Endothelial cell of umbilical vein (primary cell): Measurements from ENCODE around the gene PPOX. TPM values are rescaled to one million over a fixed set of nuclear protein-coding genes. Genes with fewer than 3 reads are reported as not detected.

ENCODE experiments used
- BruUV-seq: library from RNA; stranded (reverse); fragments of 400-500 nt; replicated peaks from 2 replicates; lab custom pipeline; 2021; lab: Mats Ljungman, UMichigan
- CTCF ChIA-PET: fragments of 300-600, 350-600 bp; sonication (Branson Sonifier 250); formaldehyde crosslinking; loops from one replicate; lab custom pipeline; 2021; ENCODE audit warnings: antibody characterized with exemption, inconsistent platforms; lab: Charles Lee
- POLR2A ChIA-PET: fragments of 300-600, 350-600 bp; sonication (Branson Sonifier 250); formaldehyde crosslinking; loops from one replicate; lab custom pipeline; 2021; ENCODE audit warnings: antibody characterized with exemption, inconsistent platforms; lab: Charles Lee
- DNase-seq: peaks from one replicate; pipeline ENCODE4 v3.0.0-alpha.2; 2011; ENCODE audit warnings: low read depth, low spot score
- FAIRE-seq: peaks from 2 replicates; lab custom pipeline; 2011; peaks lifted over from hg19 to GRCh38; lab: Jason Lieb, UNC
- H2AFZ ChIP-seq: 2 replicates; pipeline ENCODE4 v1.6.0; 2012; ENCODE audit warnings: low read depth, low read length, control low read depth, inconsistent platforms
- H3K27ac ChIP-seq: 2 replicates; pipeline ENCODE4 v1.5.1; 2011; ENCODE audit warnings: low read depth, mild to moderate bottlenecking, control low read depth, low read length, moderate library complexity; ENCODE audit not compliant: insufficient read depth
- H3K27me3 ChIP-seq, 2 experiments: 2 replicates each; pipeline versions ENCODE4 v1.6.0 to v1.6.1; 2011; ENCODE audit warnings: low read length in 2 of 2, mixed read lengths in 1 of 2; ENCODE audit not compliant: control insufficient read depth in 2 of 2, insufficient read depth in 2 of 2
- H3K36me3 ChIP-seq, 2 experiments: 2 replicates in 1 of 2; 3 replicates in 1 of 2; pipeline ENCODE4 v1.5.1; 2011; ENCODE audit warnings: low read length in 2 of 2, mild to moderate bottlenecking in 1 of 2, moderate library complexity in 1 of 2; ENCODE audit not compliant: control insufficient read depth in 2 of 2, insufficient read depth in 2 of 2; ENCODE audit errors: extremely low read depth in 1 of 2
- H3K4me1 ChIP-seq: 3 replicates; pipeline ENCODE4 v1.5.1; 2011; ENCODE audit warnings: mild to moderate bottlenecking, low read length; ENCODE audit not compliant: control insufficient read depth, insufficient read depth; ENCODE audit errors: extremely low read depth
- H3K4me2 ChIP-seq: 2 replicates; pipeline ENCODE4 v1.6.1; 2011; ENCODE audit warnings: low read length, control low read depth, mixed read lengths; ENCODE audit not compliant: insufficient read depth
- H3K4me3 ChIP-seq, 3 experiments: fragments of 200-600 bp in 1 of 3; sonication (generic), shearing (Covaris generic) in 1 of 3; replicated peaks in 1 of 3; 2 replicates each; pipeline ENCODE4 v1.5.1; 2011 to 2016; ENCODE audit warnings: control low read depth in 3 of 3, low read length in 3 of 3, mild to moderate bottlenecking in 2 of 3, inconsistent platforms in 1 of 3, low read depth in 1 of 3, moderate library complexity in 1 of 3; ENCODE audit not compliant: insufficient read depth in 1 of 3
- H3K79me2 ChIP-seq: 2 replicates; pipeline ENCODE4 v1.6.0; 2012; ENCODE audit warnings: low read length, inconsistent platforms; ENCODE audit not compliant: control insufficient read depth, insufficient read depth
- H3K9ac ChIP-seq: replicated peaks from 2 replicates; pipeline ENCODE3; 2011; ENCODE audit warnings: low read length, control low read depth; ENCODE audit not compliant: insufficient read depth; ENCODE audit errors: extremely low read depth
- H3K9me1 ChIP-seq: replicated peaks from 3 replicates; pipeline ENCODE4 v1.6.0; 2011; ENCODE audit warnings: mild to moderate bottlenecking, low read length; ENCODE audit not compliant: control insufficient read depth, insufficient read depth; ENCODE audit errors: extremely low read depth
- H3K9me3 ChIP-seq: replicated peaks from 2 replicates; pipeline ENCODE4 v1.5.1; 2012; ENCODE audit warnings: low read length, inconsistent platforms; ENCODE audit not compliant: control insufficient read depth, insufficient read depth
- H4K20me1 ChIP-seq: replicated peaks from 2 replicates; pipeline ENCODE3; 2011; ENCODE audit warnings: mild to moderate bottlenecking, low read length; ENCODE audit not compliant: control insufficient read depth, insufficient read depth; ENCODE audit errors: extremely low read depth
- EZH2 ChIP-seq: IDR thresholded peaks from 2 replicates; pipeline ENCODE4 v1.6.1; 2012; ENCODE audit warnings: borderline replicate concordance, low read depth, mild to moderate bottlenecking, moderate library complexity, low read length, inconsistent platforms; ENCODE audit not compliant: severe bottlenecking
- FOS ChIP-seq: IDR thresholded peaks from 2 replicates; pipeline ENCODE4 v1.6.1; 2011; ENCODE audit warnings: mild to moderate bottlenecking, low read length, moderate library complexity, borderline replicate concordance; ENCODE audit not compliant: insufficient read depth
- GATA2 ChIP-seq: IDR thresholded peaks from 2 replicates; pipeline ENCODE4 v1.7.0; 2011; ENCODE audit warnings: low read depth, mild to moderate bottlenecking, moderate library complexity, mixed read lengths, low read length; ENCODE audit not compliant: insufficient read length, insufficient read depth
- JUN ChIP-seq: IDR thresholded peaks from 2 replicates; pipeline ENCODE4 v1.6.1; 2011; ENCODE audit warnings: borderline replicate concordance, low read depth; ENCODE audit not compliant: insufficient read length, insufficient read depth
- MAX ChIP-seq: IDR thresholded peaks from 2 replicates; pipeline ENCODE4 v1.6.1; 2011; ENCODE audit not compliant: insufficient read depth, insufficient read length
- POLR2AphosphoS5 ChIP-seq: IDR thresholded peaks from 2 replicates; pipeline ENCODE4 v1.6.1; 2012; ENCODE audit warnings: low read depth, mild to moderate bottlenecking, control low read depth, low read length, moderate library complexity; ENCODE audit not compliant: insufficient read depth
- dilution Hi-C: fragments of 300-500 bp; cut with MboI; formaldehyde crosslinking; loops from one replicate; pipeline ENCODE4 v1.15.0; 2019; ENCODE audit warnings: low sequenced_read_pairs; ENCODE audit not compliant: extremely low pct_ligation_motif_present
- intact Hi-C: fragments of 100-400 bp; cut with micrococcal nuclease; formaldehyde crosslinking; loops from one replicate; pipeline ENCODE4 v1.10.0; 2022
- polyA plus RNA-seq, 4 experiments: library from polyadenylated mRNA; depleted of rRNA in 3 of 4; stranded (reverse) in 3 of 4; unstranded in 1 of 4; fragments of >200 nt; gene quantifications; 2 replicates each; pipeline versions ENCODE4 v1.2.1 to v1.2.3, GENCODE V29; 2011 to 2012; ENCODE audit warnings: missing spikeins in 1 of 4
- total RNA-seq: library from RNA; stranded (reverse); gene quantifications from 2 replicates; pipeline ENCODE4 v1.2.3, GENCODE V29; 2021
- TF ChIP-seq, protein P1 (sequence below), 2 donors: IDR thresholded peaks; 1 replicate in 1 of 2; 2 replicates in 1 of 2; pipeline ENCODE4 v1.5.1; 2011; ENCODE audit warnings: low read length in 2 of 2, mild to moderate bottlenecking in 2 of 2, moderate library complexity in 2 of 2, control low read depth in 1 of 2, inconsistent platforms in 1 of 2, low read depth in 1 of 2; ENCODE audit not compliant: insufficient read depth in 1 of 2; ENCODE audit errors: extremely low read depth in 1 of 2

PPOX gene
- total and polyA plus RNA-seq, 2 donors (not counting 3 experiments of a cell fraction or from before 2014, with no cell fraction given) = 26.4 to 28.5 TPM

GRCh38 chr1:161216945-161217712 is 50.9 kb downstream of the PPOX start:
- H3K4me1 ChIP-seq = peaks cover 11% of the 10 kb centered on the region
- no peak overlapping the region for H3K4me3 ChIP-seq
- intact Hi-C loops (no loop called here), dilution Hi-C loops (no loop called here)
- POLR2A ChIA-PET = interaction anchor here (1.5 kb wide), 1 partner anchor 8 kb away, joined by 4 read pairs; the partner anchor contains the start of gene TOMM40L
- FAIRE-seq (peak; percentile 84), DNase-seq (no peak)
- no peaks in the 10 kb centered on the region for H4K20me1 ChIP-seq
- peak overlapping the region; percentile 3 for H3K4me2 ChIP-seq
- H3K9me1 ChIP-seq = no peaks in the 10 kb centered on the region
- peak overlapping the region; percentile 54 for H2AFZ ChIP-seq
- no peak for TF ChIP-seq MAX
- TF ChIP-seq, protein P1, sequence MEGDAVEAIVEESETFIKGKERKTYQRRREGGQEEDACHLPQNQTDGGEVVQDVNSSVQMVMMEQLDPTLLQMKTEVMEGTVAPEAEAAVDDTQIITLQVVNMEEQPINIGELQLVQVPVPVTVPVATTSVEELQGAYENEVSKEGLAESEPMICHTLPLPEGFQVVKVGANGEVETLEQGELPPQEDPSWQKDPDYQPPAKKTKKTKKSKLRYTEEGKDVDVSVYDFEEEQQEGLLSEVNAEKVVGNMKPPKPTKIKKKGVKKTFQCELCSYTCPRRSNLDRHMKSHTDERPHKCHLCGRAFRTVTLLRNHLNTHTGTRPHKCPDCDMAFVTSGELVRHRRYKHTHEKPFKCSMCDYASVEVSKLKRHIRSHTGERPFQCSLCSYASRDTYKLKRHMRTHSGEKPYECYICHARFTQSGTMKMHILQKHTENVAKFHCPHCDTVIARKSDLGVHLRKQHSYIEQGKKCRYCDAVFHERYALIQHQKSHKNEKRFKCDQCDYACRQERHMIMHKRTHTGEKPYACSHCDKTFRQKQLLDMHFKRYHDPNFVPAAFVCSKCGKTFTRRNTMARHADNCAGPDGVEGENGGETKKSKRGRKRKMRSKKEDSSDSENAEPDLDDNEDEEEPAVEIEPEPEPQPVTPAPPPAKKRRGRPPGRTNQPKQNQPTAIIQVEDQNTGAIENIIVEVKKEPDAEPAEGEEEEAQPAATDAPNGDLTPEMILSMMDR (IDR thresholded peaks at IDR 0.05; ENCODE audit: extremely low read depth in 1 of 2, insufficient read depth in 1 of 2, low read depth in 1 of 2, low read length in 2 of 2) = no peak
- no peak for TF ChIP-seq GATA2
- TF ChIP-seq FOS = no peak
- no peak for TF ChIP-seq EZH2
- no peak for TF ChIP-seq JUN
- no peak for TF ChIP-seq POLR2AphosphoS5
- no peak overlapping the region for H3K27ac ChIP-seq
- CTCF ChIA-PET = interaction anchor here (0.5 to 2.9 kb wide), 9 partner anchors 8 to 165 kb away, joined by 3 to 24 read pairs (median 6); partner anchors contain the start of gene TOMM40L
- H3K27me3 ChIP-seq = no peaks in the 10 kb centered on the region
- H3K9ac ChIP-seq = no peak overlapping the region
- no peaks in the 10 kb centered on the region for H3K79me2 ChIP-seq
- no TSS peak for BruUV-seq
- H3K36me3 ChIP-seq = peaks cover 18% of the 10 kb centered on the region in 2 experiments
- no peaks in the 10 kb centered on the region for H3K9me3 ChIP-seq
